Measurements from ENCODE around the gene RAI1. TPM values are rescaled to one million over a fixed set of nuclear protein-coding genes. Genes with fewer than 3 reads are reported as not detected.
A peak's percentile ranks its signal among the peaks of the same experiment; 100 is the strongest.

Gene RAI1
- total and polyA plus RNA-seq, 2 experiments from 2014 or later: 0.87 to 0.89 TPM

DNA sequence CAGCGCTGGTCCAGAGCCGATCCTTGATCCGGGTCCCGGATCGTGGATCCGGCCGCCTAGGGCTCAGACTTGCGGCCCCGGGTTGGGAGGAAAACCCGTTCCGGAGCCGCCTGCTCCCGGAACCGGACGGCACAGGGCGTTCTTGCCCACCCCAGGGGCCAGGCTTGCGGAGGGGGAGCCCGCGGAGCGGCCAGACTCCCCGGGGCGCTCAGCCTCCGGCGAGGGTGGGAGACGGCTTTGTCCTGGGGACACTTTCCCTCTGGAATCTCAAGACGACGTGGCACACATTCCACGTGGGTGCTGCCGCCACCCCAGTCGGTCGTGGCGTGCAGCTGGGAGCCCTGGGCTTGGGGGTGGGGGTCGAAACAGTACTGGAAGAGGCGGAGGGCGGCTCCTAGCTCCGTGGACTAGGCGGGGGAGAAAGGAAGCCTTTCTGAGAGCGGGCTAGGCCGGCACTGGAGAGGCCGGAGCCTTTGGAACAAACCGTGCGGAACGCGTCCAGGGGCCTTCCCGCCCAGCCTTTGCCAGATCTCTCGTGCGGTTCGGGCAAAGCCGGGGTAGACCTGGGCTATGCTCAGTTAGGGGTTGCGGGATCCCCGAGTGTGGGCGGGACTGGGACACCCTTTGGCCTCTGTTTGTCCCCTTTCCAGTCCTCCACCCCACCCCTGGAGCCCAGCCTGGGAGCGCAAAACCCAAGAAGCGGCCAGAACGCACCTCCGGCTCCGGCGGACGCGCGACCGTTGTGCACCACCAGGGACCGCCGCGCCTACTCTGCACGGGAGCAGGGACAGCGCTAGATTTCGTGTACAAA lies 129.0 kb downstream of the RAI1 start (continued):
- TF ChIP-seq, protein P1, sequence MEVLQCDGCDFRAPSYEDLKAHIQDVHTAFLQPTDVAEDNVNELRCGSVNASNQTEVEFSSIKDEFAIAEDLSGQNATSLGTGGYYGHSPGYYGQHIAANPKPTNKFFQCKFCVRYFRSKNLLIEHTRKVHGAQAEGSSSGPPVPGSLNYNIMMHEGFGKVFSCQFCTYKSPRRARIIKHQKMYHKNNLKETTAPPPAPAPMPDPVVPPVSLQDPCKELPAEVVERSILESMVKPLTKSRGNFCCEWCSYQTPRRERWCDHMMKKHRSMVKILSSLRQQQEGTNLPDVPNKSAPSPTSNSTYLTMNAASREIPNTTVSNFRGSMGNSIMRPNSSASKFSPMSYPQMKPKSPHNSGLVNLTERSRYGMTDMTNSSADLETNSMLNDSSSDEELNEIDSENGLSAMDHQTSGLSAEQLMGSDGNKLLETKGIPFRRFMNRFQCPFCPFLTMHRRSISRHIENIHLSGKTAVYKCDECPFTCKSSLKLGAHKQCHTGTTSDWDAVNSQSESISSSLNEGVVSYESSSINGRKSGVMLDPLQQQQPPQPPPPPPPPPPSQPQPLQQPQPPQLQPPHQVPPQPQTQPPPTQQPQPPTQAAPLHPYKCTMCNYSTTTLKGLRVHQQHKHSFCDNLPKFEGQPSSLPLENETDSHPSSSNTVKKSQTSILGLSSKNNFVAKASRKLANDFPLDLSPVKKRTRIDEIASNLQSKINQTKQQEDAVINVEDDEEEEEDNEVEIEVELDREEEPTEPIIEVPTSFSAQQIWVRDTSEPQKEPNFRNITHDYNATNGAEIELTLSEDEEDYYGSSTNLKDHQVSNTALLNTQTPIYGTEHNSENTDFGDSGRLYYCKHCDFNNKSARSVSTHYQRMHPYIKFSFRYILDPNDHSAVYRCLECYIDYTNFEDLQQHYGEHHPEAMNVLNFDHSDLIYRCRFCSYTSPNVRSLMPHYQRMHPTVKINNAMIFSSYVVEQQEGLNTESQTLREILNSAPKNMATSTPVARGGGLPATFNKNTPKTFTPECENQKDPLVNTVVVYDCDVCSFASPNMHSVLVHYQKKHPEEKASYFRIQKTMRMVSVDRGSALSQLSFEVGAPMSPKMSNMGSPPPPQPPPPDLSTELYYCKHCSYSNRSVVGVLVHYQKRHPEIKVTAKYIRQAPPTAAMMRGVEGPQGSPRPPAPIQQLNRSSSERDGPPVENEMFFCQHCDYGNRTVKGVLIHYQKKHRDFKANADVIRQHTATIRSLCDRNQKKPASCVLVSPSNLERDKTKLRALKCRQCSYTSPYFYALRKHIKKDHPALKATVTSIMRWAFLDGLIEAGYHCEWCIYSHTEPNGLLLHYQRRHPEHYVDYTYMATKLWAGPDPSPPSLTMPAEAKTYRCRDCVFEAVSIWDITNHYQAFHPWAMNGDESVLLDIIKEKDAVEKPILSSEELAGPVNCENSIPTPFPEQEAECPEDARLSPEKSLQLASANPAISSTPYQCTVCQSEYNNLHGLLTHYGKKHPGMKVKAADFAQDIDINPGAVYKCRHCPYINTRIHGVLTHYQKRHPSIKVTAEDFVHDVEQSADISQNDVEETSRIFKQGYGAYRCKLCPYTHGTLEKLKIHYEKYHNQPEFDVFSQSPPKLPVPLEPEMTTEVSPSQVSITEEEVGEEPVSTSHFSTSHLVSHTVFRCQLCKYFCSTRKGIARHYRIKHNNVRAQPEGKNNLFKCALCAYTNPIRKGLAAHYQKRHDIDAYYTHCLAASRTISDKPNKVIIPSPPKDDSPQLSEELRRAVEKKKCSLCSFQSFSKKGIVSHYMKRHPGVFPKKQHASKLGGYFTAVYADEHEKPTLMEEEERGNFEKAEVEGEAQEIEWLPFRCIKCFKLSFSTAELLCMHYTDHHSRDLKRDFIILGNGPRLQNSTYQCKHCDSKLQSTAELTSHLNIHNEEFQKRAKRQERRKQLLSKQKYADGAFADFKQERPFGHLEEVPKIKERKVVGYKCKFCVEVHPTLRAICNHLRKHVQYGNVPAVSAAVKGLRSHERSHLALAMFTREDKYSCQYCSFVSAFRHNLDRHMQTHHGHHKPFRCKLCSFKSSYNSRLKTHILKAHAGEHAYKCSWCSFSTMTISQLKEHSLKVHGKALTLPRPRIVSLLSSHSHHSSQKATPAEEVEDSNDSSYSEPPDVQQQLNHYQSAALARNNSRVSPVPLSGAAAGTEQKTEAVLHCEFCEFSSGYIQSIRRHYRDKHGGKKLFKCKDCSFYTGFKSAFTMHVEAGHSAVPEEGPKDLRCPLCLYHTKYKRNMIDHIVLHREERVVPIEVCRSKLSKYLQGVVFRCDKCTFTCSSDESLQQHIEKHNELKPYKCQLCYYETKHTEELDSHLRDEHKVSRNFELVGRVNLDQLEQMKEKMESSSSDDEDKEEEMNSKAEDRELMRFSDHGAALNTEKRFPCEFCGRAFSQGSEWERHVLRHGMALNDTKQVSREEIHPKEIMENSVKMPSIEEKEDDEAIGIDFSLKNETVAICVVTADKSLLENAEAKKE (CRISPR knock-in tag; IDR thresholded peaks at IDR 0.05): no peak
- peak; percentile 35 for TF ChIP-seq POLR2AphosphoS5 (IDR thresholded peaks at IDR 0.05; ENCODE audit: low read depth)
- no peak for TF ChIP-seq JUNB (IDR thresholded peaks at IDR 0.05; ENCODE audit: unreplicated experiment)
- TF ChIP-seq EZH2 (IDR thresholded peaks at IDR 0.05; ENCODE audit: low read depth, unreplicated experiment): no peak
- TF ChIP-seq, protein P2, sequence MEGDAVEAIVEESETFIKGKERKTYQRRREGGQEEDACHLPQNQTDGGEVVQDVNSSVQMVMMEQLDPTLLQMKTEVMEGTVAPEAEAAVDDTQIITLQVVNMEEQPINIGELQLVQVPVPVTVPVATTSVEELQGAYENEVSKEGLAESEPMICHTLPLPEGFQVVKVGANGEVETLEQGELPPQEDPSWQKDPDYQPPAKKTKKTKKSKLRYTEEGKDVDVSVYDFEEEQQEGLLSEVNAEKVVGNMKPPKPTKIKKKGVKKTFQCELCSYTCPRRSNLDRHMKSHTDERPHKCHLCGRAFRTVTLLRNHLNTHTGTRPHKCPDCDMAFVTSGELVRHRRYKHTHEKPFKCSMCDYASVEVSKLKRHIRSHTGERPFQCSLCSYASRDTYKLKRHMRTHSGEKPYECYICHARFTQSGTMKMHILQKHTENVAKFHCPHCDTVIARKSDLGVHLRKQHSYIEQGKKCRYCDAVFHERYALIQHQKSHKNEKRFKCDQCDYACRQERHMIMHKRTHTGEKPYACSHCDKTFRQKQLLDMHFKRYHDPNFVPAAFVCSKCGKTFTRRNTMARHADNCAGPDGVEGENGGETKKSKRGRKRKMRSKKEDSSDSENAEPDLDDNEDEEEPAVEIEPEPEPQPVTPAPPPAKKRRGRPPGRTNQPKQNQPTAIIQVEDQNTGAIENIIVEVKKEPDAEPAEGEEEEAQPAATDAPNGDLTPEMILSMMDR (conservative IDR thresholded peaks at IDR 0.05; ENCODE audit: low read depth in 2 of 2): 0 out of 4 replicates have a peak, but pooled peaks of 1 of the 2 experiments have one; percentile 11

DNA sequence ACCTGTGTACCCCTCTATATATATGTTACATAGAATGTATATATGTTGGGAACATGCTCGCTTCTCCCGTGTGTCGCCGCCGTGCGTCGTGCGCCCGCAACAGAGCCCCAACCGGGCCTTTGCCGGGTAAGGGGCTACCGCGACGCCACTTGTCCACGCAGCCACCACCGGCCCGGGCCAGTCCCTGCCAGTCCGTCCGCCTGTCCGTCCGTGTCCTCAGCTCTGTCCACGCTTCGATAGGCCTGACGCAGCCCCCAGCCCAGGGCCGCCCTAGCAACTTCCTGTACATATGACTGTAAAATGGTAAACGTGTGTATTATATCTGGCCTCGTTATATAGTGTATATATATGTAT lies 129.6 kb downstream of the RAI1 start:
- Histone ChIP-seq H2AFZ (no peak overlapping the region), H3K9me2 (ENCODE audit: insufficient read depth) (no peaks in the 10 kb centered on the region), H3K27ac (ENCODE audit: low read depth) (no peak overlapping the region), H3K27me3 (ENCODE audit: insufficient read depth) (peaks cover 29% of the 10 kb centered on the region), H3K4me2 (peak overlapping the region; percentile 96), H4K20me1 (replicated peaks; ENCODE audit: insufficient read depth) (peaks cover 16% of the 10 kb centered on the region), H3K79me2 (replicated peaks; ENCODE audit: insufficient read depth) (no peaks in the 10 kb centered on the region), H3K4me3 (peak overlapping the region; percentile 82), H3K36me3 (ENCODE audit: insufficient read depth) (no peaks in the 10 kb centered on the region), H3K4me1 (ENCODE audit: insufficient read depth) (peaks cover 20% of the 10 kb centered on the region), H3F3A (replicated peaks; ENCODE audit: low read depth) (peaks cover 19% of the 10 kb centered on the region)
- no peaks in the 10 kb centered on the region for H3K9me3 Mint-ChIP-seq
- peaks cover 24% of the 10 kb centered on the region for H3K36me3 Mint-ChIP-seq (ENCODE audit: low read depth)
- ATAC-seq: no peak
- H3K4me1 Mint-ChIP-seq: peaks cover 18% of the 10 kb centered on the region
- H3K27ac Mint-ChIP-seq: no peak overlapping the region
- peaks cover 31% of the 10 kb centered on the region for H3K27me3 Mint-ChIP-seq (ENCODE audit: insufficient read depth, low read depth, poor library complexity)
- DNase-seq (ENCODE audit: low spot score): no peak
- H3K4me3 Mint-ChIP-seq: peak overlapping the region; percentile 70
- TF ChIP-seq ZNF331 (CRISPR knock-in tag; IDR thresholded peaks at IDR 0.05; ENCODE audit: low read depth) (no peak), EZH2phosphoT487 (IDR thresholded peaks at IDR 0.05; ENCODE audit: unreplicated experiment) (no peak)

All from GM23338 (cell line).